Ureter (tissue), 1 donor: ENCODE results near the gene FGF14. TPM values are rescaled to one million over a fixed set of nuclear protein-coding genes. Genes with fewer than 3 reads are reported as not detected.

ENCODE experiments used
- DNase-seq: peaks from one replicate; pipeline ENCODE4 v3.0.0-alpha.2; 2020; ENCODE audit warnings: low spot score
- total RNA-seq: library from RNA; stranded (reverse); gene quantifications from one replicate; pipeline ENCODE4 v1.2.4, GENCODE V29; 2023
- donor health status: DM: yes; HTN: yes; CAD: no.

The FGF14 gene
- total RNA-seq, 1 donor from 2014 or later, result 0.68 TPM

DNA sequence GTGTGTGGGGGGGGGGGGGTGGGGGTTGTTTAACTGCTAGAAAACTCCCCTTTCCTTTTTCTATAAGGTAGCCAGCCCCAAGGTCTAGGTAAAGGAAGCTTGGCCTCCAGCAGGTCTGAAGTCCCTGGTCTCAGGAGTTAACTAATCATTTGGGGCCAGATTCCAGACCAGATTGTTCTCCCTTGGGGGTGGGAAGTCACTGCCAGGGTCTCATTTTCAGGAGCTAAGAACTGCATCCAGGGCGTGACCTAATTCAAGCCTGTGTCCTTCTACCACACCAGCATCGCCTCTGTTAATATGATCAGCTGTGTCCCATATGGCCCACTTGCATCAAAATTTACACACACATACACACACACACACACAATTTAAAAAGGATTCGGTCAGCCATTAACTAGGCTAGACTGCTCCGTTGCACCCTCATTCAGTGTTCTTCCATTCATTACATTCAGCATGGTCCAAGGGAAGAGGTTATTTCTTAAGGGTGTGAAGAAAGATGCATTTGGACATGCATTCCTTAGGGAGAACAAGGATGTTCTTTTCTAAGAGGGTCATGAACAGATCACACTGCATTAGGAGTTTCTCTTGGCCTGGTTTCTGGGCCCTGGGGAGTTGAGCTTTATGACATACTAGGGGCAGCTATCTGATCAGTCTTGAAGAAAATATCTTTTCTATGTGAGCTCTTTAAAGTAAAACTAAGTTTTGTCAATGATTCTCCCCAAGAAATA is 91.0 kb downstream of the FGF14 start:
- no peak for DNase-seq

DNA sequence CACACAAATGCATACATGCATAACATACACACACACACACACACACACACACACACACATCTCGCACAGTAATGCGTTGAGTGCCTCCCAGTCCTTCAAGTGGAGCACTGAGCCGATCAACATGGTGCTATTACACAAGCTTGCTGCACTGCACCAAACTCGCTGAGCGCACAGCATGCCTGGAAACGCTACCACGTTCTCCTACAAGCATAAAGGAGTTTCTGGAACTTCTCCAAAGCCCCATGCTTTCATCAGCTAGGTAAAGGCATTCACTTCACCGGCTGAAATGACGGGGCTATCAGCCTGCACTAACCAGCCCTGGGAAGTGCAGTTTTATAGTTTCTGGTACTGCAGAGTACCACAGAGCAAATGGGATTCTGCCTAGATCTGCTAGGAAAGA is 92.7 kb downstream of the FGF14 start:
- no peak for DNase-seq

DNA sequence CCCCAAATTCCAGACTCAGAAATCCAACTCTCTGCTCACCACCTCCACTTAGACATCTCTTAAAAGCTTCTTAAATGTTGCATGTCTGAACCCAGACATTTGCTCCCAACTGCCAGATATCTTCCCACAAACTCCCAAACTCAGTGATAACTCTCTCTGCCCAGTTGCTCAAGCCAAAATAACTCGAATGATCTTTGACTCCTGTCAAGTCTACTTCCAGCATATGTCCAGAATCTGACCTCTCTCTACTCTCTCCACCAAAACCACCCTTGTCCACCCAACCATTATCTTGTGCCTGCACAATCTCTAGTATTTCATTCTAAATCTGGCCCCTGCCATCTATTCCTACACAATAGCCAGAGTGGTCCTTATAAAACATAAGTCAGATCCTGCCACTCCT is 99.3 kb downstream of the FGF14 start:
- no peak for DNase-seq

DNA sequence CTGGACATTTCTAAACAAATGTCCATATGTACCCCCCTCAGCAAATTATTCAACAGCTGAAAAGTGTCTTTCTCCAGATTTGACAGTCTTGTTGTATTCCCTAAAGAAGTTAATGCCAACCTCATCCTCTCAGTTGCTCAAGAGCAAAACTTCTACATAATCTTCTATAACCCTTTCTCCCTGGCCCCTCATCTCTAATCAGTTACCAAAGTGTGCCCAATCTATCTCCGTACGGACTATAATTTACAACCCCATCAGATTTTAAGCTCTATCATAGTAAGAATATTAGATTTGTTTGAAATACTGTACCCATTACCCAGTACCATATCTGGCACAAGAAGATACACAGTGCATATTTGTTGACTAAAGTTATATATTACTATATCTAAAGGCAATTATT is 101.5 kb downstream of the FGF14 start:
- no peak for DNase-seq

DNA sequence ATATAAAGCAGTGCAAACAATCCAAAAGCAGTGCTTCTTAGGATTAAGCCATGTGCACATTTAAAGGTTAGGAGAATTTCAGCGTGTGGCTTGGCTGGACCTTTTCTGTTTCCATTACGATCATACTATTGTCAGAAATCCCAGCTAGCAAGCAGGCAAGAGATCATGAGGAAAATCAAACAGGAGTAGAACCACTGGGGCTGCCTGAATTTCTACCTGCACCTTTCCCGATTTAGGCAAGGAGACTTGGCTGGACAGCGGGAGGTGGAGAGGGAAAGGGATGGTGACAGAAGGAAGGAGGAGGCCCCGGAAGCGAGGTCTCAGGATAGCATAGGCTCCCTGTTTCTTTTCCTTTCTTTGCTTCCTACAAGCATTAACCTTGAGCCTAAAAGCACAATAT is 102.5 kb downstream of the FGF14 start:
- no peak for DNase-seq

DNA sequence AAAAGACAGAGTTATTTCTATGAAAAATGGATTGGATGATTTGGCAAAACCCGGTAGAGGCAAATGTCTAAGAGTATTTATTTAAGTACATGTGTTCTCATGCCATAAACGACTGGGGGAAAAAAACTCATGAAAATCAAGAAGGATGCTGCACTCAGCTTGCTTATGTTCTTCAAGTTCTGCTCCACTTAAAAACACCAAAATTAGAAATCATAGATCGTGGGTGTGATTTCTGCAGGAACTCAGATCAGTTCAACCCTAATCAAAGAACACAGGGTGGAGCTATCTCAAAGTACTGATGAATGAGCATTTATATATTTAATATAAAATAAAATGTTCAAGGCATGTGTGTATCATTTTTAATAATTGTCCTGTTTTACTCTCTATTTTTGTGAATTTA is 103.8 kb downstream of the FGF14 start:
- DNase-seq, result no peak

DNA sequence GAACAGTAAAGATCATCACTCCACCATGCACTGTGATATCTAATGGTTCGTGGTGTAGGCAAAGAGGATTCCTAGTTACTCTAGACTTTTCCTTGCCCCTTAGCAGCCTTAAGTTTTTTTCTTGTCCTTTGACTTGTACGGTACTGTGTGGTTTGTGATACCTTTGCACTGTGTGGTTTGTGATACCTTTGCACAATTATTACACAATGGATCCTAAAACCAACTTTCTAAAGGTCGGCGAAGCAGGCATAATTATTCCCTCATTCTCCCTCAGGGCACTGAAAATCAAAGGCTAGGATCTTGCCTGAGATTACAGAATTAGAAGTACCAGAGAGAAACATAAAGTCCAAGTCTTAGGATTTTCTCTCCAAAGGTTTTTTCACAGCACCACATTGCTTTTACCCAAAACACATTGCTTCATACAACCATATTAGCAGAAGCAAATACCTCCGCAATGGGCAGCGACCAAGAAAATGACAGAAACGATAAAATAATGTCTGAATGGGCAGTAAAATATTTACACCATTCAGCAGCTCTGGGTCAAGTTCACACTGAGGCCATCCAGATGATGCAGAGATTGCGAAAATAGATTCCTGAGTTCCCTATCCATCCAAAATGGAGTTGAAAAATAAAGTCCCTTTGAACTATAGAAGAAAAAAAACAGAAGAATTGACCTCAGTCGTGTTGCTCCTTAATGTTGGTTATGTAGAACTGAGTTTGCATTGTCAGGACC is 106.4 kb downstream of the FGF14 start:
- no peak for DNase-seq

DNA sequence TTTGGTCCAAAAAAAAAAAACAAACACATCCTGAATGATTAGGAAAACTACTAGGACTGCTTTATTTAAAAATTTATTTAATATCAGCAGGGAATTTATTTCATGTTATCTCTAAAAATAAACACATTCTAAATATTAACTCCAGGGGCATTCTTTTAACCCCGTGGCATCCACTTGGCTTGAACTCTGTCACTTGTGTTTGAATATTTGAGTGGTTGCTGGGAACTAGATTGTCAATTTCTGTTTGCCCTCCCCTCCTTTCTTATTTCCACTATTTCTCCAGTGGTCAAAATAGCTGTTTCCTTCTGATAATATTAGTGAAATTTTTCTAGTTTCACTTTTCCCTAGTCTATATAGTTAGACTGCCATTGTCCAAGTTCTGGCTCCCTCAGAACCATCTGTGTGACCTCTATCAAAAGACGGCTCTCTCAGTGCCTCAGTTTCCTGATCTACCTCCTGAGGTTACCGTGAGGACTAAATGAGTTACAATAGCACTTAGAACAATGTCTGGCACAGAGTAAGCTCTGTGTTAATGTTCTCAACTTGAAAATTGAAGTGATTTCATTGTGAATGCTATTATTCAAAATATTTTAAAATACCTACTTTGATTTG is 107.3 kb downstream of the FGF14 start:
- DNase-seq, result no peak

DNA sequence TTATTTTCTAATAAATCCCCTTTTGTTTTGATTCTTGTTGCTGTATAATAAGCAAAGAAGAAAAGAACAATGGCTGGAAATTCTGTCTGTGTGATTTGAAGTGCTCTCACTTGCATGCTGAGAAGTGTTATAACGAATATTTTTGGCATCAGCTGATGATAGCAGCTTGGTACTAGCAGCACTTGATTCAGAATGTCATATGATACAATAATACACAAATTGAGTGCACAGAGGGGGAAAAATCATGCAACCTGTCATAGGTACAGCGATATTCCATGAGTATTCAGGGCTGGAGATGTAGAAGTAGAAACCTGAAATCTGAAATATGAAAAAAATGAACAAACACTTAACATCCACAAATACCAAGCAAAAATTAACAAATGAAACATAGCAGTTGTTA is 108.1 kb downstream of the FGF14 start:
- no peak for DNase-seq

DNA sequence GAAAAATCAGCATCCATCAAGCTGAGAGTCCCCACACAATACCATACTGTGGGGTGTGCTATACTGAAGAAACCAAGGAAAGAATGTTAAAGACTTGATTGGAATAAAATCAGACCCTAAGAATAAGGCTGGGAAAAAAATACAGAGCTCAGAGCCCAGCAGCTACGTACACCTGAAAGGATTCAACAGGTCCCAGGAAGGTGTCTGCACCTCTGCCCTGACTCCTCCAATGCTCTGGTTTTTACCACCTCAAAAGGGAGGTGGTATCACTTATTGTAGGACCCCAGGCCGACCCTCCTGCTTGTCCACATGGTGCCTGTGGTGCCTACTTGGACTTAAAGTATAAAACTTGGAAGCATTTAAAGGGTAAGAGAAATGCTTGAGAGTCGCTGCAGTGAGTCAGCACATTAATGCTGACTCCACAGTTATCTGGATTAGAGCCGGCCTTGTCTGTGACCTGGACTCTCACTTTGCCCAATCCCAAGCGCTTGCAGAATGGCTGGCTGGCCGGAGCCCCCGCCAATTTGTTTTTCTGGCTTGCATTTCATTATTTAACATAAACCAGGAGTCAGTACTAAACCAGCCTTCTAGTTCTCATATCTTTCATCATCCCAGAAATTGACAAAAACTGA is 110.1 kb downstream of the FGF14 start:
- DNase-seq, result no peak

DNA sequence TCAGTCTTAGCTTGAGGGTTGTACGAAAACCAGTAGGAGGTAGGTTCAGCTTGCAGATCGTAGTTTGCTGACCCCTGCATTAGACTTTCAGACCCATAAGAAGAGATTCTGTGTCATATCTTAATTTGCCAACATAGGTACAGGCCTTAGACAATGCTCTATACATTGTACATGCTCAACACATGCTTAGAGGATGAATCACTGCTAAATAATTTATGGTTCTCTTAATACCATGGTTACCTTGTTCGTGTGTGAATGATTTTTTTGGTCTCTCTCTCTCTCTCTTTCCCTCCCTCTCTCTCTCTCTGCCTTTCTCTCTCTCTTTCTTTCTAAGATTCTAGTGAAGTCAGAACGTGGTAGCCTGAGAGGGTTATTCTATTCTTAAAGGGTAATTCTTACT is 112.2 kb downstream of the FGF14 start:
- DNase-seq, result no peak

DNA sequence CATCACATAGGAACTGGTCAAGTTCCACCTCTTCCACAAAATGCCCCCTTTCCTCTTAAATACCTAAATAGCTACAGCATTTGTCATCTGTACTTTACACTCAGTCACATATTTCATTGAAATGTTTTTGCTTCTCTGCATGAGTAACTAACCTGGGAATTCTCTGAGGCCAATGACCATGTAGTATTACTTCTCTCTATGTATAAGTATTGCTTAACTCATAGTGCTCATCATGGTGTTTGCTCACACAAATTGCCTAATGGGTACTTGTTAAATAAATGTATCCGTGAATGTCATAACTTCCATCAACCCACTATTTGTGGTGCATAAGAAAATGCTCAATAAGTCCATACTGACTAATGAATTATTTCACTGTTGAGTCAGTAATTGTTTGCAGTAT is 115.5 kb downstream of the FGF14 start:
- no peak for DNase-seq

DNA sequence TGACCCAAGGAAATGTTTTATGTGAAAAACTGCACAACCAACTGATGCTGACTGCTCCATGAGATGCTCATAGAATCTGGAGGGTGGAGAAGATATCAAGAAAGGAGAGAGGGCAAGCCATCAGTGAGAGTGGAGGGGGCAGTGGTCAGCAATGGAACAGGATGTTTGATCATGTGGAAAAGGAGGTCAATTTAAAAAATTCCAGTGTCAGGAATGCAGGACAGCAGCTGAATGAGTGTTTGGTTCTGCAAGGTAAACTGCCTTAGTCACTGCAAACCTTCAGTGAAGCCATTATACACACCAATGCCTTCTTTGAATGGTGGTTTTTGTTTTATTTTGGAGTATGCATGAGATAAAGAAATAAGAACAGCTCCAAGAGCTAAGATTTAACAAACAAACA is 121.5 kb downstream of the FGF14 start:
- no peak for DNase-seq

DNA sequence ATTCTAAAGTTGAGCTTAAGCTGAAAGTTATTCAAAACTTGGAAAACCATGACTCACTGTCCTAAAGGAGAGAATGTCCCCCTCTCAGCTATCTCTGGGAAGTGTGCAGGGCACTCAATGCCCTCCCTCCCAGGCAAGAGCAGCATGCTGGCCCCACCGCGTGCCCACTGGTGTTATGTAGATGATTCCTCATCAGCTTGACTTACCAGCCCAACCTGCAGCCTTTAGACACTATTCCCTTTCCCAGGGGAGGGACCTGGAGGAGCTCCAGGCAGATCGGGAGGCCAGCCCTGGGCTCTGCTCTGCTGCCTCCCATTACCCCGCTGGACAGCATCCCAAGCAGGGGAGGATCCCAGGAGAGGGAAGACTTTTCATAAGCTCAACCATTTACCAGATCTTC is 124.6 kb downstream of the FGF14 start:
- DNase-seq, result no peak

DNA sequence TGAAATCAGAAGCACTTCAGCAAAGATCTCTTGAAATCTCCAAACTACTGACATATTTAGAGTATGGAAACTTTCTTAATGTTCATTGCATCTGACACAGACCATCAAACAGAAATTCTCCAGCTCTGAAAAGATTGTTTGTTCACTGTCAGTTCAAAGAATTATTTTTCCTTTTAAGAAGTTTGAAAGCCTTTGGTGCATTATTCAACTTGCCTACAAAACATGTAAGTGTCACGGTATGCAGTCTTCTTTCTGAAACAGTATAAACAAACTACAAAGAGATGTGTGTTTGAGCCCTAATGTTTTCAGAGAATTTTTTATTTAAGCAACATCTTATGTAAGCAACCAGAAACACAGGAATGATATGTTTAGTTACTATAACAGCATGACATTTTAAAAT is 125.4 kb downstream of the FGF14 start:
- no peak for DNase-seq

DNA sequence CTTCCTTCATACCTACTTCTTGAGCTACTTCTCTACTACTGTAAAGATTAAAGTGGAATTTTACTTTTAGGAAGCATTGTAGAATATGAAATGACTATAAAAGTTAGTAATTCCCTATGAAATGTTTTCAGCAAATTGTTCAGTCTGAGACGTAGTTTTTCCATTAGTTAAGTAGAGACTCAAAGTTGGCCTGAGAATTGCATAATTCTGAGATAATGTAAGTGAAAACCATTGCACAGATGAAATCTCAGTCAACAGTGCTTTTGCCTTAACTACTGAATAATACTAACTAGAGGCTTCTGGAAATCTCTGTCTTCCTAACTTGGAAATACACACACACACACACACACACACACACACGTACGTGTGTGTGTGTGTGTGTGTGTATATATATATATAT is 125.9 kb downstream of the FGF14 start:
- DNase-seq, result no peak

DNA sequence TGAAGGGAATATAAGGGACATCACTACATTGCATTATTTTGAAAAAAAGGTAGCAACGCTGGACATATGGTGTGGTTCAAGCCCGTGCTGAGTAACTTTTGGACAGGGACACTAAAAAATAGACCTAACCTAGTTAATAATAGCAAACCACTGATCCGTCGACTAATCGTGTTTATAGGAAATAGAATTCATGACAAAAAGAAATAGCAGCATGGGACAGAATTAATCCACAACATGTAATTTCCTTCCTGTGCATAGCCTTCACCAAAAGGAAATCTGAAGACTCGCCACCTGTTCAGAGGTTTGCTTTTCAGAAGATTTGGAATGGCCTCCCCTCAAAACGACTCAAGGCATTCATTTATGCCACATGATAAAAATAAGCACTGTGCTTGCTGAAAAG is 128.7 kb downstream of the FGF14 start:
- no peak for DNase-seq

DNA sequence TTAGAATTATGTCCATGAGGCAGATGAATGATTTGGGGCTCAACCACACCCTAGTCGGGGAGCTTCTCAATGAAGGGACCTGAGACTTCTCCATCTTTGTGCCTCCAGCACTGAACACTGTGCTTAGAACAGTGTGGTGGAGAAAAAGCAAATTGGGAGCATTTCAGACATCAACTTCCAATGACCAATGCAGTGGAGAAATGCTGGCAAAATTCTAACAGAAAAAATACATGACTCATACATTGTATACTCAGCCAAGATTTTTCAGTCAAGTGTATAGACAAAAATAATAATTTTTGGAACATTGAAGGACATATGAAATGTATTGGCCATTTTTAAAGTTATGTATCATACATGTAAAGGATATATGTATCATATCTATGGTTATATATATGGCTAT is 134.7 kb downstream of the FGF14 start:
- no peak for DNase-seq

DNA sequence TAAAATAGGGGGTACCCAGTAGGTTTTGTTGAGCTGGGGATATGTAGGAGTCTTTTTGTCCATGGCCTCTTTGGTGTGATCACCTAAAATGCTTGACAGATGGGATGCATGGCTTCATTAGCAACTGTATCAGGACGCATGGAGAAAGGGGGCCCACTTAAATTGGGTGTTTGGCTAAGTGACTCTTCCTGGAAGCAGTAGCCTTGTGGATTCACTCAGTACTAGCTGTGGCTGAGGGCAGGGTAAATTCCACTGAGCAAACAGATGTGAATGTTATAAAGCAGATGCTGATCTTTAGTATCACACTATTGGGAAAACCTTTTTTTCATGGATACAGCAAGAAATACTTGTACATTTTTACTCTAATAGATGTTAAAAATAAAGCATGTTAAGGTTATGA is 140.0 kb downstream of the FGF14 start:
- no peak for DNase-seq

DNA sequence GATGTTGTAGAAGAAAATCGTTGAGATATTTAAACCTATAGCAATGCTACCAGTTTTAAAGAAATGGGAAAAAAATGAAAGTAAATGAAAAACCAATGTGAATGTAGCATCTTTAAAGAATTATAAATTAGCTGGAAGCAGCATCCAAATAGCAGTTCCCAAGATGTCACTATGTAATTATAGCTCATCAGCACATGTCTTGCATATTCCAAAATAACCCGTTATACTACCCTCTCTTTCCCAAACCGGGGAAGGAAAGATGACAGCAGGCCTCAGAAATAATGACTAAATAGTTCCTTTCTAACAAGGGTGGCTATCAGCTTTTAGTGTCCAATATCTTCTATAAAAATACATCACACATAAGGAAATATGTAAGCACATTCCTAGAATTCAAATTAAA is 140.5 kb downstream of the FGF14 start:
- DNase-seq, result no peak

DNA sequence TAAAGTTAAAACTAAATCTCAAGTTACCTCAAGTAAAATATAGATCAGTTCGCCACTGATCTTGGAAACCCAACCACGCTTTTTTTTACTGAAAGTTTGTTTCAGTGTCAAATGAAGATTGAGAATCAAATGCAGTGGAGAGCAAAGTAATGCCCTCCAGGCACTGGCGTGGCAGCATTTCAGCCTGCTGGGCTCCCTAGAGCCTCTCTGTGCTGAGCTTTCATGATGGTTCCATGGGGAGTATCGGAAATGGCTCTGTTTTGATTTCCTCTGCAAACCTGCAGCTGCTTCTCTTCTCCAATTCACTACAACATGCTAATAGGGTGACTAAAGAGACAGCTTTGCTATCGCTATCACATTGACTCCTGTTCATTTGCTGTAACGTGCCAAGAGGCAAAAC is 141.6 kb downstream of the FGF14 start:
- DNase-seq, result no peak

DNA sequence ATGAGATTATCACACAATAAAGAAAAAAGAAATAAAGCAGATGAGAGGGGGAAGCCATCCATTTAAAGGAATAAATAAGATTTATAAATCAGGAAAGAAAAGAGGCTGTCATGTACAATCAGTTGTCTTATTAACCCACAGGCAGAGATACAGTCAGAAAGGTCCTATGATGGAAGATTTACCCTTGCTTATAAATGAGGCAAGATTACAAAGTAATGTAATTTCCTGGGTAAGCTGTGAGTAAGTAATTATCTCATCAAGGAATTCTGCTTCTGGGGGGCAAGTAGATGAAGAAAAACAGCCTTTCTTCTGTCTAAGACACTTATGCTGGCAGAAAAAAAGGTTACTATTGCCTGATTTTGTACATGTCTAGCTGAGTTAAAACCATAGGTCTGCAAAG is 146.4 kb downstream of the FGF14 start:
- DNase-seq, result no peak

DNA sequence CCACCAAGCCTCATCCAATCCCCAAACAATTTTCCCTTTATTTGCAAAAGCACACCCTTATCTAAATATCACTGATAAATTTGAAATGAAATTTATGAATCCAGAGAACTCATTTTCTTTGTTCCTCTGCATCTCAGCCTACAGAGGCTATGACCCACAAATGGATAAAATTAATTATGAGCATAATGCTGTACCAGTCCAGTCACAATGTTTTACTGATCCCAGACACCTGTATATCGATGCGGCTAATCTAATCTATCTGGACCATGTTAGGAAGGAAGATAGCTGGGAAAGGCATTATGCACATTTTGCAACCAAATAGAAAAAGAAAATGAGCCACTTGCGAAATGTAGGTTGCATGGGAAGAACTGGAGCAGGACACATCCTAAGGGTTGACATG is 150.0 kb downstream of the FGF14 start:
- no peak for DNase-seq
